HepG2 (cell line): ENCODE results near the gene C19orf73. TPM values are rescaled to one million over a fixed set of nuclear protein-coding genes. Genes with fewer than 3 reads are reported as not detected.

ENCODE experiments used
- CEBPG ChIP-seq: IDR thresholded peaks from 2 replicates; pipeline ENCODE4 v1.6.1; 2016
- DPF2 ChIP-seq: sonication (generic); formaldehyde crosslinking; IDR thresholded peaks from 2 replicates; pipeline ENCODE4 v1.4.0; 2020; ENCODE audit warnings: mild to moderate bottlenecking, low read depth, missing genetic modification reagents, borderline replicate concordance
- HCFC1 ChIP-seq: fragments of 150-350 bp; IDR thresholded peaks from 2 replicates; pipeline ENCODE4 v1.6.1; 2014; ENCODE audit warnings: low read depth, low read length
- MTA3 ChIP-seq: sonication (generic); formaldehyde crosslinking; IDR thresholded peaks from 2 replicates; pipeline ENCODE4 v1.4.0; 2020; ENCODE audit warnings: missing genetic modification reagents
- SMAD9 ChIP-seq: sonication (generic); formaldehyde crosslinking; IDR thresholded peaks from 2 replicates; pipeline ENCODE4 v1.5.1; 2020; ENCODE audit warnings: mild to moderate bottlenecking, missing genetic modification reagents
- SMARCE1 ChIP-seq: fragments of 450-650 bp; IDR thresholded peaks from 2 replicates; pipeline ENCODE4 v1.6.1; 2017; ENCODE audit warnings: borderline replicate concordance
- ZNF17 ChIP-seq: sonication (generic); formaldehyde crosslinking; IDR thresholded peaks from 2 replicates; pipeline ENCODE4 v1.5.0; 2020; ENCODE audit warnings: mild to moderate bottlenecking, missing genetic modification reagents
- ZNF232 ChIP-seq: sonication (generic); formaldehyde crosslinking; IDR thresholded peaks from 2 replicates; pipeline ENCODE4 v1.4.0; 2020; ENCODE audit warnings: missing genetic modification reagents, borderline replicate concordance
- ZNF264 ChIP-seq: sonication (generic); formaldehyde crosslinking; IDR thresholded peaks from 2 replicates; pipeline ENCODE4 v1.4.0; 2020; ENCODE audit warnings: missing genetic modification reagents
- ZNF333 ChIP-seq: sonication (generic); formaldehyde crosslinking; IDR thresholded peaks from 2 replicates; pipeline ENCODE4 v1.4.0; 2020; ENCODE audit warnings: mild to moderate bottlenecking, missing genetic modification reagents, borderline replicate concordance
- ZNF572 ChIP-seq: sonication (generic); formaldehyde crosslinking; IDR thresholded peaks from 2 replicates; pipeline ENCODE4 v1.5.1; 2020; ENCODE audit warnings: mild to moderate bottlenecking, missing genetic modification reagents
- ZNF775 ChIP-seq: sonication (generic); formaldehyde crosslinking; IDR thresholded peaks from 2 replicates; pipeline ENCODE4 v1.4.0; 2020; ENCODE audit warnings: missing genetic modification reagents, mild to moderate bottlenecking, moderate library complexity, borderline replicate concordance
- polyA plus RNA-seq, 8 experiments: library from polyadenylated mRNA; depleted of rRNA in 3 of 8; stranded (reverse) in 7 of 8; unstranded in 1 of 8; fragments of >200 nt; fragmentation: Illumina TruSeq in 4 of 8; extraction: Trizol in 4 of 8; gene quantifications; 2 replicates each; pipeline versions ENCODE4 v1.2.1 to v1.2.3, GENCODE V29; 2011 to 2016; ENCODE audit warnings: low read depth in 4 of 8, missing spikeins in 1 of 8, mixed read lengths in 1 of 8; ENCODE audit not compliant: insufficient read depth in 1 of 8
- total RNA-seq, 5 experiments: library from RNA; depleted of rRNA; stranded (reverse); fragments of >200 nt; fragmentation: Illumina TruSeq; extraction: Trizol; gene quantifications; 2 replicates each; pipeline ENCODE4 v1.2.3, GENCODE V29; 2016; ENCODE audit warnings: low read depth in 1 of 5
- TF ChIP-seq, protein P1 (sequence below): sonication (generic); formaldehyde crosslinking; IDR thresholded peaks from 2 replicates; pipeline ENCODE4 v1.4.0; 2020; ENCODE audit warnings: missing genetic modification reagents, mild to moderate bottlenecking, borderline replicate concordance
- TF ChIP-seq, protein P2 (sequence below): sonication (generic); formaldehyde crosslinking; conservative IDR thresholded peaks from 2 replicates; pipeline ENCODE4 v1.4.0; 2020; ENCODE audit warnings: missing genetic modification reagents
- TF ChIP-seq, protein P3 (sequence below), 2 experiments: sonication (generic) in 1 of 2; formaldehyde crosslinking in 1 of 2; IDR thresholded peaks; 2 replicates each; pipeline versions ENCODE4 v1.4.0 to v1.6.1; 2018 to 2020; ENCODE audit warnings: missing genetic modification reagents in 2 of 2, borderline replicate concordance in 1 of 2, low read depth in 1 of 2, mild to moderate bottlenecking in 1 of 2, missing biosample characterization in 1 of 2
- TF ChIP-seq, protein P4 (sequence below): sonication (generic); formaldehyde crosslinking; conservative IDR thresholded peaks from 2 replicates; pipeline ENCODE4 v1.4.0; 2020; ENCODE audit warnings: missing genetic modification reagents
- TF ChIP-seq, protein P5 (sequence below): sonication (generic); formaldehyde crosslinking; IDR thresholded peaks from 2 replicates; pipeline ENCODE4 v1.4.0; 2020; ENCODE audit warnings: missing genetic modification reagents
- TF ChIP-seq, protein P6 (sequence below): conservative IDR thresholded peaks from 2 replicates; pipeline ENCODE4 v1.6.1; 2018; ENCODE audit warnings: missing genetic modification reagents

The C19orf73 gene
- total and polyA plus RNA-seq, 2 of the 13 experiments (the other 11 are each of a cell fraction or from before 2014, with no cell fraction given), result 1.4 to 1.5 TPM

DNA sequence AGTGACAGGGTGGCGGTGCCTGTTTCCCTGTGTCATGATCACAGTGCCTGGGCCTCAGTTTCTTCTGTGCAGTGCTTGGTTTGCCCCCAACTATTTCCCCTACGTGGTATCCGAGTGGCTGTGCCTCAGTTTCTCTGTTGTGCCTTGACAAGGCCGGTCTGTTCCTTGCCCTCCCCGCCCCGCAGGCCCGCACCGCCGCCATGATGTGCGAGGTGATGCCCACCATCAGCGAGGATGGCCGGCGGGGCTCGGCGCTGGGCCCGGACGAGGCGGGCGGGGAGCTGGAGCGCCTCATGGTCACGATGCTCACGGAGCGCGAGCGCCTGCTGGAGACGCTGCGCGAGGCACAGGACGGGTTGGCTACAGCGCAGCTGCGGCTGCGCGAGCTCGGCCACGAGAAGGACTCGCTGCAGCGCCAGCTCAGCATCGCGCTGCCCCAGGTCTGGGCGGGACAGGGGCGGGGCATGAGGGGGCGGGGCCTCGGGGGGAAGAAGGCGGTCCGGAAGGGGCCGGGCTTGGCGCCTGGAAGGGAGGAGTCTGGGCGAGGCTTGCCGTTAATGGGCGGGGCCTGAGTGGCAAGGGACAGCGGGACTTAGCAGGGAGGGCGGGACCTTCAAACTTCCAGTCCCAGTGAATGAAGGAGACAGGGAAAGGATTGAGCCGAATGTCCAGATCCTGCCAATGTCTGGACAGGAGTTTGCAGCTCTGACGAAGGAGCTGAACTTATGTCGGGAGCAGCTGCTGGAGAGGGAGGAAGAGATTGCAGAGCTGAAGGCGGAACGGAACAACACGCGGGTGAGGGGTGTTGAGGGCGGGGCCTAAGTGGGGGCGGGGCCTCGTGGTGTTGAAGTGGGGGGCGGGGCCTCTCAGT lies 9.0 kb upstream of the C19orf73 start (continued):
- TF ChIP-seq, protein P1, sequence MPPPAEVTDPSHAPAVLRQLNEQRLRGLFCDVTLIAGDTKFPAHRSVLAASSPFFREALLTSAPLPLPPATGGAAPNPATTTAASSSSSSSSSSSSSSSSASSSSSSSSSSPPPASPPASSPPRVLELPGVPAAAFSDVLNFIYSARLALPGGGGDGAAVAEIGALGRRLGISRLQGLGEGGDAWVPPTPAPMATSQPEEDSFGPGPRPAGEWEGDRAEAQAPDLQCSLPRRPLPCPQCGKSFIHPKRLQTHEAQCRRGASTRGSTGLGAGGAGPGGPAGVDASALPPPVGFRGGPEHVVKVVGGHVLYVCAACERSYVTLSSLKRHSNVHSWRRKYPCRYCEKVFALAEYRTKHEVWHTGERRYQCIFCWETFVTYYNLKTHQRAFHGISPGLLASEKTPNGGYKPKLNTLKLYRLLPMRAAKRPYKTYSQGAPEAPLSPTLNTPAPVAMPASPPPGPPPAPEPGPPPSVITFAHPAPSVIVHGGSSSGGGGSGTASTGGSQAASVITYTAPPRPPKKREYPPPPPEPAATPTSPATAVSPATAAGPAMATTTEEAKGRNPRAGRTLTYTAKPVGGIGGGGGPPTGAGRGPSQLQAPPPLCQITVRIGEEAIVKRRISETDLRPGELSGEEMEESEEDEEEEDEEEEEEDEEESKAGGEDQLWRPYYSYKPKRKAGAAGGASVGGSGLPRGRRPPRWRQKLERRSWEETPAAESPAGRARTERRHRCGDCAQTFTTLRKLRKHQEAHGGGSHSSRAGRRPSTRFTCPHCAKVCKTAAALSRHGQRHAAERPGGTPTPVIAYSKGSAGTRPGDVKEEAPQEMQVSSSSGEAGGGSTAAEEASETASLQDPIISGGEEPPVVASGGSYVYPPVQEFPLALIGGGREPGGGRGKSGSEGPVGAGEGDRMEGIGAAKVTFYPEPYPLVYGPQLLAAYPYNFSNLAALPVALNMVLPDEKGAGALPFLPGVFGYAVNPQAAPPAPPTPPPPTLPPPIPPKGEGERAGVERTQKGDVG (CRISPR knock-in tag), result no peak; the same call in none of the 2 replicates
- TF ChIP-seq DPF2 (no peak), HCFC1 (no peak), SMARCE1 (no peak), ZNF264 (CRISPR knock-in tag) (peak; percentile 95), SMAD9 (CRISPR knock-in tag) (peak; percentile 99), CEBPG (no peak; the same call in 1 of the 2 replicates), ZNF572 (no peak; the same call in 1 of the 2 replicates), ZNF775 (CRISPR knock-in tag) (peak; percentile 96), MTA3 (CRISPR knock-in tag) (no peak), ZNF333 (peak; percentile 66; the same call in 1 of the 2 replicates), ZNF232 (CRISPR knock-in tag) (peak; percentile 99), ZNF17 (CRISPR knock-in tag) (peak; percentile 95)
- TF ChIP-seq, protein P2, sequence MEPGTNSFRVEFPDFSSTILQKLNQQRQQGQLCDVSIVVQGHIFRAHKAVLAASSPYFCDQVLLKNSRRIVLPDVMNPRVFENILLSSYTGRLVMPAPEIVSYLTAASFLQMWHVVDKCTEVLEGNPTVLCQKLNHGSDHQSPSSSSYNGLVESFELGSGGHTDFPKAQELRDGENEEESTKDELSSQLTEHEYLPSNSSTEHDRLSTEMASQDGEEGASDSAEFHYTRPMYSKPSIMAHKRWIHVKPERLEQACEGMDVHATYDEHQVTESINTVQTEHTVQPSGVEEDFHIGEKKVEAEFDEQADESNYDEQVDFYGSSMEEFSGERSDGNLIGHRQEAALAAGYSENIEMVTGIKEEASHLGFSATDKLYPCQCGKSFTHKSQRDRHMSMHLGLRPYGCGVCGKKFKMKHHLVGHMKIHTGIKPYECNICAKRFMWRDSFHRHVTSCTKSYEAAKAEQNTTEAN (CRISPR knock-in tag), result peak; percentile 98
- TF ChIP-seq, protein P3, sequence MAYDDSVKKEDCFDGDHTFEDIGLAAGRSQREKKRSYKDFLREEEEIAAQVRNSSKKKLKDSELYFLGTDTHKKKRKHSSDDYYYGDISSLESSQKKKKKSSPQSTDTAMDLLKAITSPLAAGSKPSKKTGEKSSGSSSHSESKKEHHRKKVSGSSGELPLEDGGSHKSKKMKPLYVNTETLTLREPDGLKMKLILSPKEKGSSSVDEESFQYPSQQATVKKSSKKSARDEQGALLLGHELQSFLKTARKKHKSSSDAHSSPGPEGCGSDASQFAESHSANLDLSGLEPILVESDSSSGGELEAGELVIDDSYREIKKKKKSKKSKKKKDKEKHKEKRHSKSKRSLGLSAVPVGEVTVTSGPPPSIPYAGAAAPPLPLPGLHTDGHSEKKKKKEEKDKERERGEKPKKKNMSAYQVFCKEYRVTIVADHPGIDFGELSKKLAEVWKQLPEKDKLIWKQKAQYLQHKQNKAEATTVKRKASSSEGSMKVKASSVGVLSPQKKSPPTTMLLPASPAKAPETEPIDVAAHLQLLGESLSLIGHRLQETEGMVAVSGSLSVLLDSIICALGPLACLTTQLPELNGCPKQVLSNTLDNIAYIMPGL (CRISPR knock-in tag; IDR thresholded peaks at IDR 0.05; ENCODE audit: borderline replicate concordance in 1 of 2, low read depth in 1 of 2), result peak; percentile 68 to 98
- TF ChIP-seq, protein P4, sequence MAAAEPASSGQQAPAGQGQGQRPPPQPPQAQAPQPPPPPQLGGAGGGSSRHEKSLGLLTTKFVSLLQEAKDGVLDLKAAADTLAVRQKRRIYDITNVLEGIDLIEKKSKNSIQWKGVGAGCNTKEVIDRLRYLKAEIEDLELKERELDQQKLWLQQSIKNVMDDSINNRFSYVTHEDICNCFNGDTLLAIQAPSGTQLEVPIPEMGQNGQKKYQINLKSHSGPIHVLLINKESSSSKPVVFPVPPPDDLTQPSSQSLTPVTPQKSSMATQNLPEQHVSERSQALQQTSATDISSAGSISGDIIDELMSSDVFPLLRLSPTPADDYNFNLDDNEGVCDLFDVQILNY (CRISPR knock-in tag), result peak; percentile 72
- TF ChIP-seq, protein P5, sequence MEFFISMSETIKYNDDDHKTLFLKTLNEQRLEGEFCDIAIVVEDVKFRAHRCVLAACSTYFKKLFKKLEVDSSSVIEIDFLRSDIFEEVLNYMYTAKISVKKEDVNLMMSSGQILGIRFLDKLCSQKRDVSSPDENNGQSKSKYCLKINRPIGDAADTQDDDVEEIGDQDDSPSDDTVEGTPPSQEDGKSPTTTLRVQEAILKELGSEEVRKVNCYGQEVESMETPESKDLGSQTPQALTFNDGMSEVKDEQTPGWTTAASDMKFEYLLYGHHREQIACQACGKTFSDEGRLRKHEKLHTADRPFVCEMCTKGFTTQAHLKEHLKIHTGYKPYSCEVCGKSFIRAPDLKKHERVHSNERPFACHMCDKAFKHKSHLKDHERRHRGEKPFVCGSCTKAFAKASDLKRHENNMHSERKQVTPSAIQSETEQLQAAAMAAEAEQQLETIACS (CRISPR knock-in tag), result peak; percentile 78
- TF ChIP-seq, protein P6, sequence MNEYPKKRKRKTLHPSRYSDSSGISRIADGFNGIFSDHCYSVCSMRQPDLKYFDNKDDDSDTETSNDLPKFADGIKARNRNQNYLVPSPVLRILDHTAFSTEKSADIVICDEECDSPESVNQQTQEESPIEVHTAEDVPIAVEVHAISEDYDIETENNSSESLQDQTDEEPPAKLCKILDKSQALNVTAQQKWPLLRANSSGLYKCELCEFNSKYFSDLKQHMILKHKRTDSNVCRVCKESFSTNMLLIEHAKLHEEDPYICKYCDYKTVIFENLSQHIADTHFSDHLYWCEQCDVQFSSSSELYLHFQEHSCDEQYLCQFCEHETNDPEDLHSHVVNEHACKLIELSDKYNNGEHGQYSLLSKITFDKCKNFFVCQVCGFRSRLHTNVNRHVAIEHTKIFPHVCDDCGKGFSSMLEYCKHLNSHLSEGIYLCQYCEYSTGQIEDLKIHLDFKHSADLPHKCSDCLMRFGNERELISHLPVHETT (CRISPR knock-in tag), result peak; percentile 94
